NCI-H2227 (cell line): Measurements from ENCODE around the gene ADAMTS2.

Source experiments
- DNase-seq: peaks from one replicate; lab custom pipeline; 2025; ENCODE audit not compliant: unreplicated experiment; lab: John Stamatoyannopoulos, UW

The ADAMTS2 gene

GRCh38 chr5:179256328-179257175 lies 88.7 kb downstream of the ADAMTS2 start:
- DNase-seq, result no peak

GRCh38 chr5:179255527-179256327 lies 89.5 kb downstream of the ADAMTS2 start:
- DNase-seq, result no peak

GRCh38 chr5:179254638-179255271 lies 90.5 kb downstream of the ADAMTS2 start:
- no peak for DNase-seq

GRCh38 chr5:179253730-179254129 lies 91.5 kb downstream of the ADAMTS2 start:
- DNase-seq, result no peak

GRCh38 chr5:179251276-179251969 lies 93.8 kb downstream of the ADAMTS2 start:
- DNase-seq, result no peak

GRCh38 chr5:179250561-179251225 lies 94.6 kb downstream of the ADAMTS2 start:
- no peak for DNase-seq

- DNase-seq, result no peak
Observed at GRCh38 chr5:179246227-179246626, 99.0 kb downstream of the ADAMTS2 start.

- no peak for DNase-seq
Observed at GRCh38 chr5:179245031-179245430, 100.2 kb downstream of the ADAMTS2 start.

GRCh38 chr5:179244044-179244443 lies 101.2 kb downstream of the ADAMTS2 start:
- no peak for DNase-seq

- no peak for DNase-seq
Observed at GRCh38 chr5:179243333-179243732, 101.9 kb downstream of the ADAMTS2 start.

- no peak for DNase-seq
Observed at GRCh38 chr5:179242676-179243075, 102.6 kb downstream of the ADAMTS2 start.

GRCh38 chr5:179241764-179242370 lies 103.4 kb downstream of the ADAMTS2 start:
- no peak for DNase-seq

- no peak for DNase-seq
Observed at GRCh38 chr5:179241175-179241574, 104.1 kb downstream of the ADAMTS2 start.

- DNase-seq, result no peak
Observed at GRCh38 chr5:179240561-179240960, 104.7 kb downstream of the ADAMTS2 start.

- DNase-seq, result no peak
Observed at GRCh38 chr5:179239256-179240135, 105.8 kb downstream of the ADAMTS2 start.

GRCh38 chr5:179238628-179238970 lies 106.7 kb downstream of the ADAMTS2 start:
- no peak for DNase-seq

- DNase-seq, result no peak
Observed at GRCh38 chr5:179237770-179238627, 107.3 kb downstream of the ADAMTS2 start.
